H1 (cell line): ENCODE measurements around the gene ZNF366. TPM values are rescaled to one million over a fixed set of nuclear protein-coding genes. Genes with fewer than 3 reads are reported as not detected.

Source experiments
- ATF2 ChIP-seq: IDR thresholded peaks from 2 replicates; pipeline ENCODE4 v1.6.1; 2012; ENCODE audit warnings: low read length, inconsistent platforms
- CEBPB ChIP-seq: IDR thresholded peaks from 2 replicates; pipeline ENCODE4 v1.6.1; 2012; ENCODE audit warnings: low read depth, low read length
- KDM4A ChIP-seq: IDR thresholded peaks from one replicate; pipeline ENCODE4 v1.7.1; 2012; ENCODE audit warnings: low read depth, mild to moderate bottlenecking, moderate library complexity, low read length, inconsistent platforms; ENCODE audit not compliant: severe bottlenecking
- MAX ChIP-seq: IDR thresholded peaks from 2 replicates; pipeline ENCODE4 v1.6.1; 2012; ENCODE audit warnings: inconsistent platforms
- SAP30 ChIP-seq: fragments of 300-600 bp; sonication (generic); IDR thresholded peaks from 2 replicates; pipeline ENCODE4 v1.7.1; 2012; ENCODE audit warnings: low read length, moderate library complexity, mild to moderate bottlenecking, inconsistent platforms; ENCODE audit not compliant: insufficient read depth, insufficient replicate concordance
- polyA plus RNA-seq, 7 experiments: library from polyadenylated mRNA; depleted of rRNA in 3 of 7; stranded (reverse) in 5 of 7; unstranded in 2 of 7; fragments of >200 nt in 5 of 7; fragments of 200-250 nt in 2 of 7; gene quantifications; 1 replicate in 5 of 7; 2 replicates in 1 of 7; 4 replicates in 1 of 7; pipeline versions ENCODE4 v1.2.1 to v1.2.3, GENCODE V29; 2011 to 2013; ENCODE audit warnings: missing spikeins in 2 of 7, mixed read lengths in 2 of 7
- total RNA-seq: library from RNA; stranded (reverse); fragmentation: NEBNext Ultra II Directional; extraction: Animal tissue kit (Norgen Biotek cat#: 25700); gene quantifications from 2 replicates; pipeline ENCODE4 v1.2.1, GENCODE V29; 2021

The ZNF366 gene
- total and polyA plus RNA-seq, 2 of the 8 experiments (the other 6 are each of a cell fraction or from before 2014, with no cell fraction given): not detected

- TF ChIP-seq ATF2: no peak
- no peak for TF ChIP-seq SAP30
- no peak for TF ChIP-seq MAX
- TF ChIP-seq KDM4A: no peak
- no peak for TF ChIP-seq CEBPB
Measured at GRCh38 chr5:72542695-72543094, 35.5 kb upstream of the ZNF366 start (continued).
